Transverse colon (tissue), 4 donors: ENCODE data around the gene PREX1. TPM values are rescaled to one million over a fixed set of nuclear protein-coding genes. Genes with fewer than 3 reads are reported as not detected.
A peak's percentile ranks its signal among the peaks of the same experiment; 100 is the strongest.

Experiments used
- DNase-seq: peaks from one replicate; pipeline ENCODE4 v3.0.0-alpha.2; 2019
- H3K27ac ChIP-seq, 4 donors: fragments of 200-600 bp; sonication (generic); 2 replicates each; pipeline ENCODE4 v1.5.1; 2016 to 2018; ENCODE audit warnings: inconsistent platforms in 4 of 4
- H3K27me3 ChIP-seq: fragments of 200-600 bp; sonication (generic); 2 replicates; pipeline ENCODE4 v1.5.1; 2017; ENCODE audit warnings: inconsistent platforms
- H3K36me3 ChIP-seq, 4 donors: fragments of 200-600 bp; sonication (generic); 2 replicates each; pipeline ENCODE4 v1.5.1; 2017 to 2019; ENCODE audit warnings: inconsistent platforms in 4 of 4
- H3K4me1 ChIP-seq, 4 donors: fragments of 200-600 bp; sonication (generic); 2 replicates each; pipeline ENCODE4 v1.5.1; 2017 to 2020; ENCODE audit warnings: inconsistent platforms in 4 of 4
- H3K4me3 ChIP-seq, 4 donors: fragments of 200-600 bp; sonication (generic); 1 replicate in 1 of 4; 2 replicates in 3 of 4; pipeline versions ENCODE4 v1.5.1 to v1.6.1; 2017 to 2019; ENCODE audit warnings: inconsistent platforms in 4 of 4
- H3K9me3 ChIP-seq, 2 donors: fragments of 200-600 bp; sonication (generic); 2 replicates each; pipeline ENCODE4 v1.5.1; 2017 to 2019; ENCODE audit warnings: inconsistent platforms in 2 of 2
- EP300 ChIP-seq: sonication (generic); formaldehyde crosslinking; IDR thresholded peaks from one replicate; pipeline ENCODE4 v1.6.1; 2017; ENCODE audit warnings: antibody characterized with exemption, low read depth
- POLR2A ChIP-seq: fragments of 450-650 bp; IDR thresholded peaks from one replicate; pipeline ENCODE4 v1.6.1; 2016; ENCODE audit warnings: antibody characterized with exemption, mild to moderate bottlenecking, moderate library complexity
- POLR2AphosphoS5 ChIP-seq, 3 donors: sonication (generic); formaldehyde crosslinking; IDR thresholded peaks; one replicate each; pipeline ENCODE4 v1.6.1; 2016; ENCODE audit warnings: antibody characterized with exemption in 3 of 3
- WGBS, 2 donors: methylation state at CpG; one replicate each; pipeline ENCODE4 v1.1.5; 2018; ENCODE audit warnings: low coverage in 1 of 2; 5-methylcytosine and 5-hydroxymethylcytosine counted together
- in situ Hi-C, 4 donors: fragments of 200-750 bp; cut with MboI; loops; one replicate each; pipeline versions ENCODE4 v1.15.0 to v1.15.1; 2017; ENCODE audit warnings: low sequenced_read_pairs in 3 of 4, low pct_ligation_motif_present in 1 of 4, low pct_unique_long_range_greater_than_20kb in 1 of 4
- intact Hi-C: fragments of 100-400 bp; cut with DNase I; formaldehyde crosslinking; loops from one replicate; pipeline ENCODE4 v1.15.1; 2023; ENCODE audit warnings: low total_unique reads
- total RNA-seq, 4 donors: library from RNA; depleted of rRNA; stranded (reverse); fragments of >200 nt; gene quantifications; one replicate each; pipeline ENCODE4 v1.1.0, GENCODE V29; 2016
- TF ChIP-seq, protein P1 (sequence below), 5 experiments: fragments of 200-600 bp in 3 of 5; fragments of 450-650 bp in 2 of 5; sonication (generic) in 3 of 5; IDR thresholded peaks; 1 replicate in 2 of 5; 2 replicates in 3 of 5; pipeline ENCODE4 v1.5.1; 2016 to 2017; ENCODE audit warnings: antibody characterized with exemption in 5 of 5, inconsistent platforms in 3 of 5, mild to moderate bottlenecking in 2 of 5, moderate library complexity in 1 of 5

Gene PREX1
- total RNA-seq, 4 donors from 2014 or later, result 10.9 to 29.9 (median 16.6) TPM

DNA sequence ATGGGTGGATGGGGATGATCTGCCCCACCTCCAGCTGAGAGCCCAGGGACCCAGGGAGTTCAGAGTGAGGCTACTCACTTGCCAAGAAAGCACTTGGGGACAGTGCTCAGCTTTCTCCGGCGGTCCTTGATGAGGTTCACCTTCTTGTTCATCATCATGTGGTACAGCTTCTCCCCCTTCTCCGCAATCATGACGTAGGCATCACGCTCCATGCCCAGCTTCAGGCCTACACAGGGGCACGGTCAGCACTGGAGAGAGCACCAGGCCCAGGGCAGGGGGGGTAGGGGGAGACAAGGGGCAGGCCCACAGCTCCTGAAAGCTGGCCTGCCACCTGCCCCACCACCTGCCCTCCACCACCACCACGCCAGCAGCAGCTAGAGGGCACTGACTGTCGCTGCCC is 139.2 kb downstream of the PREX1 start:
- Histone ChIP-seq H3K4me3 (no peak overlapping the region), H3K27me3 (no peaks in the 10 kb centered on the region), H3K4me1 (peaks cover 17 to 63% (median 42%) of the 10 kb centered on the region in 4 donors), H3K27ac (no peak overlapping the region), H3K9me3 (no peaks in the 10 kb centered on the region), H3K36me3 (no peaks in the 10 kb centered on the region)
- in situ Hi-C loops (no loop called here), intact Hi-C loops (no loop called here)
- TF ChIP-seq POLR2A, result no peak
- no peak for TF ChIP-seq EP300
- no peak for TF ChIP-seq POLR2AphosphoS5 (IDR thresholded peaks at IDR 0.05)
- TF ChIP-seq, protein P1, sequence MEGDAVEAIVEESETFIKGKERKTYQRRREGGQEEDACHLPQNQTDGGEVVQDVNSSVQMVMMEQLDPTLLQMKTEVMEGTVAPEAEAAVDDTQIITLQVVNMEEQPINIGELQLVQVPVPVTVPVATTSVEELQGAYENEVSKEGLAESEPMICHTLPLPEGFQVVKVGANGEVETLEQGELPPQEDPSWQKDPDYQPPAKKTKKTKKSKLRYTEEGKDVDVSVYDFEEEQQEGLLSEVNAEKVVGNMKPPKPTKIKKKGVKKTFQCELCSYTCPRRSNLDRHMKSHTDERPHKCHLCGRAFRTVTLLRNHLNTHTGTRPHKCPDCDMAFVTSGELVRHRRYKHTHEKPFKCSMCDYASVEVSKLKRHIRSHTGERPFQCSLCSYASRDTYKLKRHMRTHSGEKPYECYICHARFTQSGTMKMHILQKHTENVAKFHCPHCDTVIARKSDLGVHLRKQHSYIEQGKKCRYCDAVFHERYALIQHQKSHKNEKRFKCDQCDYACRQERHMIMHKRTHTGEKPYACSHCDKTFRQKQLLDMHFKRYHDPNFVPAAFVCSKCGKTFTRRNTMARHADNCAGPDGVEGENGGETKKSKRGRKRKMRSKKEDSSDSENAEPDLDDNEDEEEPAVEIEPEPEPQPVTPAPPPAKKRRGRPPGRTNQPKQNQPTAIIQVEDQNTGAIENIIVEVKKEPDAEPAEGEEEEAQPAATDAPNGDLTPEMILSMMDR (IDR thresholded peaks at IDR 0.05), result no peak
- WGBS, 2 donors, result 94% methylated on average over 7 of the region's 8 CpGs; no CpG with 5 or more reads in 1 of the 2 donors
- no peak for DNase-seq

DNA sequence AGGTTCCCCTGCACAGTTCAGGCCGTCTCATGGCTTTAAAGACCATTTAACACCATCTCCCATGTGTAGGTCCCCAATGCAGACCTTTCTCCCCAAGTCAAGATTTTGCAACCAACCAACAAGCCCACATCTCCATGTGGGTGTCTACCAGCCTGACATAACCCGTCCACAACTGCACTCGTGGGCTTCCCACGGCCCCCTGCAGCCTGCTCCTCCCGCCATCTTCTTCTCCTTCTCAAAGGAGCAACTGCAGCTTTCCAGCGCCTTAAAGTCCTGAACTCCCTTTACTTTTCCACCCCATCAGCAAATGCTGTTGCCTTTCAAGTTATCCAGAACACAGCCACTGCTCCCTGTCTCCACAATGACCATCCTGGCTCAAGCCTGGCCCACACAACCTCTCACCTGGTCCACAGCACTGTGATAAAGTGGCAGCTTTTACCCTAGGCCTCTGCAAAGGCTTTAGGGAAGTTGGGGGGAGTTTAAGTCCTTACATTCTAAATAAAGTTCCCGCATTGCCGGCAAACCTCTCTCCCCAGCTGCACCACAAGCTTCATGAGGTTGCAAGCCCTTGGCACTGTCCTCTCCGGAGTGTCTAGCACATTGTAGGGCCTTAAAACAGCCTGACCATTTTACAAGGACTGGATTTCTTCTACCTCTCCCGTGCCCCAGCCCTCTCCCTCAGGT is 140.5 kb downstream of the PREX1 start:
- H3K36me3 ChIP-seq, result no peaks in the 10 kb centered on the region
- no peak overlapping the region for H3K4me3 ChIP-seq
- H3K27me3 ChIP-seq, result no peaks in the 10 kb centered on the region
- H3K4me1 ChIP-seq, result peaks cover 28 to 76% (median 54%) of the 10 kb centered on the region in 4 donors
- DNase-seq, result no peak
- WGBS, 2 donors, result 84 to 100% methylated on average over 1 to 10 of the region's 10 CpGs
- intact Hi-C loops, result no loop called here
- H3K9me3 ChIP-seq, result no peaks in the 10 kb centered on the region
- peak overlapping the region; percentile 53 to 74 (median 61) for H3K27ac ChIP-seq
- in situ Hi-C loops, result no loop called here
- TF ChIP-seq POLR2AphosphoS5 (IDR thresholded peaks at IDR 0.05) (no peak), EP300 (no peak), POLR2A (no peak)
- TF ChIP-seq, protein P1 (IDR thresholded peaks at IDR 0.05), result no peak

DNA sequence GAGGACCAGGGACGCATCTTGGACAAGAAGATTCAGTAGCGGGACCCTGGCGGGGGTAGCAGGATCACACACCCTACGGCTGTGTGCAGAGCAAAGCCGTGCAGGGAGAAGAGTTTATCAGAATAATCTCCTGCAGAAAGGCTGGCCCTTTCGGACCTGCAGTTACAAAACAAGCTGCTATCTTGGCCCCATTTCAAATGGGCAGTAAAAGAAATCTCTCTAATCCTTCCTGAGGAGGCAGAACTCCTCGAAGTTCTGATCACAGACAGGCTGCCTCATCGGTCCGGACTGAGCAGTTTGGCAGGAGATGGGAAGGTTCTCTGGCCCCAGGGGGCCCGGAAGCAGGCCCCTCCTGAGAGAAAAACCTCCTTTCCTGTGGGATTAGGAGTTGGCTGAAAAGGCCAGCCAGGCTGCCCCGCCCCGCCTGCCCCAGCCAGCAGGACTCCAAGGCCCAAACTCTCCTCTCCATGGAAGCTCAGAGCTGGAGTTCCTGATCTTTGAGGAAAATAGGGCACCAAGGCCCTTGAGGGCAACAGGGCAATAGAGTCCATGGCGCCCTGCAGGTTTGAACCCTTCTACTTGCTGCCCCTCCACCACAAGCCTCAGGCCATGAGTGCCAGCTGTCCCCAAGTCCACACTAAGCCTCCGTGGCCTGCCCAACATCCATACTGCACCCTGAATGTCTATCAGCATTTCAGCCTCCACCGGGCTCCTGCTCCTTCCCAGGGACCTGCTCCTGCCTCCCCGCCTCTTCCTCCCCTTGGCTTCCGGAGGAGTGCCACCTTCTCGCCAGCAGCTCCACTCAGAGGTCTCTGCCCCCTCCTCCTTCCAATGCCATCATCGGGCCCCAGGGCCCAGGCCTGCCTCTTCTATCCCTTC is 141.3 kb downstream of the PREX1 start:
- Histone ChIP-seq H3K4me3 (no peak overlapping the region), H3K36me3 (no peaks in the 10 kb centered on the region), H3K9me3 (no peaks in the 10 kb centered on the region), H3K4me1 (peaks cover 31 to 81% (median 57%) of the 10 kb centered on the region in 4 donors), H3K27me3 (no peaks in the 10 kb centered on the region), H3K27ac (peak overlapping the region; percentile 53 to 74 (median 61))
- intact Hi-C loops (no loop called here), in situ Hi-C loops (no loop called here)
- no peak for DNase-seq
- TF ChIP-seq POLR2A (no peak), EP300 (no peak), POLR2AphosphoS5 (IDR thresholded peaks at IDR 0.05) (no peak)
- TF ChIP-seq, protein P1 (IDR thresholded peaks at IDR 0.05), result no peak
- 53 to 90% methylated on average over 2 to 19 of the region's 19 CpGs for WGBS, 2 donors

DNA sequence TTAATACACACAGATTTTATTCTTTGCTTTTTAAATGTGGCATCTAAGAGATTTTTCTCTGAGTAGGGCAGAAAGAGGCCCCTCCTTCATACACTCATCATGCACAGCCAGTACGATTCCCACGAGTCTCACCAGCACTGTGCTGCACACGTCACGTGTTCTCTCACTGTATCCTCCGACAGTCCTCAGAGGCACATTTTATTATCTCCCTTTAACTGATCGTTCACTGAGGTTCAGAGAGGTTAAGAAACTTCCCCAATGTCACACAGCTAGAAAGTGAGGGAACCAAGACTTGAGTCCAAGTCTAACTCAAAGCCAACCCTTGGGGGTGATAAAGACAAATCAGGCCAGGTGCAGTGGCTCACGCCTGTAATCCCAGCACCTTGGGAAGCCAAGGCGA is 142.5 kb downstream of the PREX1 start:
- in situ Hi-C loops (no loop called here), intact Hi-C loops (no loop called here)
- H3K27me3 ChIP-seq, result no peaks in the 10 kb centered on the region
- no peaks in the 10 kb centered on the region for H3K9me3 ChIP-seq
- H3K27ac ChIP-seq, result no peak overlapping the region
- TF ChIP-seq, protein P1 (IDR thresholded peaks at IDR 0.05), result no peak
- TF ChIP-seq POLR2AphosphoS5 (IDR thresholded peaks at IDR 0.05), result no peak
- no peak for TF ChIP-seq EP300
- TF ChIP-seq POLR2A, result no peak
- peaks cover 31 to 69% (median 52%) of the 10 kb centered on the region in 4 donors for H3K4me1 ChIP-seq
- no peaks in the 10 kb centered on the region for H3K36me3 ChIP-seq
- 84% methylated on average over 8 of the region's 8 CpGs; no CpG with 5 or more reads in 1 of the 2 donors for WGBS, 2 donors
- DNase-seq, result no peak
- H3K4me3 ChIP-seq, result no peak overlapping the region
